GM19043 (cell line): Measurements from ENCODE around the gene ZSCAN21.

Experiments used
- ATAC-seq: cut with Tn5 transposase; IDR thresholded peaks from one replicate; pipeline ENCODE4 v1.9.1; 2021; ENCODE audit warnings: low read depth; ENCODE audit not compliant: unreplicated experiment

The ZSCAN21 gene

GRCh38 chr7:100024020-100024619 is 25.5 kb upstream of the ZSCAN21 start:
- no peak for ATAC-seq

GRCh38 chr7:100027197-100027596 is 22.4 kb upstream of the ZSCAN21 start:
- ATAC-seq: no peak

GRCh38 chr7:100029596-100029995 is 20.0 kb upstream of the ZSCAN21 start:
- ATAC-seq: no peak

- ATAC-seq: no peak
These were observed 16.0 kb upstream of the ZSCAN21 start for GRCh38 chr7:100033526-100033925.

- no peak for ATAC-seq
These were observed 14.6 kb upstream of the ZSCAN21 start for GRCh38 chr7:100034871-100035510.

GRCh38 chr7:100035876-100036275 is 13.7 kb upstream of the ZSCAN21 start:
- ATAC-seq: no peak

- ATAC-seq: no peak
These were observed 11.2 kb upstream of the ZSCAN21 start for GRCh38 chr7:100038326-100038725.

GRCh38 chr7:100040575-100040974 is 9.0 kb upstream of the ZSCAN21 start:
- no peak for ATAC-seq

GRCh38 chr7:100044718-100045117 is 4.9 kb upstream of the ZSCAN21 start:
- no peak for ATAC-seq

- no peak for ATAC-seq
These were observed 894 bp upstream of the ZSCAN21 start for GRCh38 chr7:100048680-100049079.

- no peak for ATAC-seq
These were observed 2.0 kb downstream of the ZSCAN21 start for GRCh38 chr7:100051611-100052010.

GRCh38 chr7:100053215-100053614 is 3.6 kb downstream of the ZSCAN21 start:
- ATAC-seq: no peak

- ATAC-seq: no peak
These were observed 7.4 kb downstream of the ZSCAN21 start for GRCh38 chr7:100057006-100057405.

GRCh38 chr7:100059251-100059739 is 9.7 kb downstream of the ZSCAN21 start:
- ATAC-seq: no peak

GRCh38 chr7:100061518-100062193 is 12.1 kb downstream of the ZSCAN21 start:
- ATAC-seq: no peak

- ATAC-seq: no peak
These were observed 13.8 kb downstream of the ZSCAN21 start for GRCh38 chr7:100063376-100063775.

- ATAC-seq: no peak
These were observed 14.6 kb downstream of the ZSCAN21 start for GRCh38 chr7:100064162-100064561.

- ATAC-seq: no peak
These were observed 16.0 kb downstream of the ZSCAN21 start for GRCh38 chr7:100065452-100066186.

GRCh38 chr7:100066953-100067352 is 17.4 kb downstream of the ZSCAN21 start:
- ATAC-seq: no peak

- no peak for ATAC-seq
These were observed 20.4 kb downstream of the ZSCAN21 start for GRCh38 chr7:100069991-100070390.
